H7 (cell line): ENCODE results near the gene RNF13. TPM values are rescaled to one million over a fixed set of nuclear protein-coding genes. Genes with fewer than 3 reads are reported as not detected.
A peak's percentile ranks its signal among the peaks of the same experiment; 100 is the strongest.
"Not testable (repeated sequence)": the region's sequence is repeated elsewhere in the genome, so short reads cannot be mapped to it uniquely, and the experiment has no call there.

ENCODE experiments used
- DNase-seq: peaks from one replicate; pipeline ENCODE4 v3.0.0; 2012
- H3K27me3 ChIP-seq: 2 replicates; pipeline ENCODE4 v1.6.0; 2011; ENCODE audit warnings: mild to moderate bottlenecking, low read length; ENCODE audit not compliant: control insufficient read depth, insufficient read depth
- H3K36me3 ChIP-seq: replicated peaks from 2 replicates; pipeline ENCODE4 v1.5.1; 2011; ENCODE audit warnings: low read length; ENCODE audit not compliant: control insufficient read depth, insufficient read depth
- H3K4me3 ChIP-seq: 2 replicates; pipeline ENCODE4 v1.5.1; 2011; ENCODE audit warnings: low read depth, mild to moderate bottlenecking, control low read depth, low read length, moderate library complexity; ENCODE audit not compliant: insufficient read depth
- total RNA-seq: library from RNA; depleted of rRNA; stranded (reverse); fragments of >200 nt; shearing (Covaris generic); gene quantifications from 2 replicates; pipeline ENCODE4 v1.2.3, GENCODE V29; 2014

Gene RNF13
- total RNA-seq, 1 experiment from 2014 or later: 31.3 TPM

GRCh38 chr3:149883860-149884259, 70.8 kb downstream of the RNF13 start:
- not testable (repeated sequence) for DNase-seq, H3K4me3 ChIP-seq, H3K36me3 ChIP-seq, H3K27me3 ChIP-seq

GRCh38 chr3:149884848-149885247, 71.8 kb downstream of the RNF13 start:
- H3K27me3 ChIP-seq, H3K36me3 ChIP-seq, DNase-seq, H3K4me3 ChIP-seq: not testable (repeated sequence)

GRCh38 chr3:149886957-149887356, 73.9 kb downstream of the RNF13 start:
- Histone ChIP-seq H3K27me3 (no peaks in the 10 kb centered on the region), H3K36me3 (no peaks in the 10 kb centered on the region), H3K4me3 (no peak overlapping the region)
- DNase-seq: peak; percentile 8

- no peak overlapping the region for H3K4me3 ChIP-seq
- no peak for DNase-seq
- no peaks in the 10 kb centered on the region for H3K27me3 ChIP-seq
- H3K36me3 ChIP-seq: no peaks in the 10 kb centered on the region
Measured at GRCh38 chr3:149891621-149892020, 78.6 kb downstream of the RNF13 start.

- no peak for DNase-seq
- no peaks in the 10 kb centered on the region for H3K27me3 ChIP-seq
- H3K36me3 ChIP-seq: no peaks in the 10 kb centered on the region
- H3K4me3 ChIP-seq: no peak overlapping the region
Measured at GRCh38 chr3:149892371-149892770, 79.4 kb downstream of the RNF13 start.

GRCh38 chr3:149894205-149894604, 81.2 kb downstream of the RNF13 start:
- no peak overlapping the region for H3K4me3 ChIP-seq
- DNase-seq: no peak
- no peaks in the 10 kb centered on the region for H3K36me3 ChIP-seq
- no peaks in the 10 kb centered on the region for H3K27me3 ChIP-seq

GRCh38 chr3:149895339-149895738, 82.3 kb downstream of the RNF13 start:
- Histone ChIP-seq H3K4me3 (no peak overlapping the region), H3K36me3 (no peaks in the 10 kb centered on the region), H3K27me3 (no peaks in the 10 kb centered on the region)
- no peak for DNase-seq

- no peaks in the 10 kb centered on the region for H3K36me3 ChIP-seq
Measured at GRCh38 chr3:149895769-149896168, 82.8 kb downstream of the RNF13 start.

GRCh38 chr3:149898771-149899170, 85.8 kb downstream of the RNF13 start:
- no peaks in the 10 kb centered on the region for H3K27me3 ChIP-seq
- no peak for DNase-seq
- H3K4me3 ChIP-seq: no peak overlapping the region
- no peaks in the 10 kb centered on the region for H3K36me3 ChIP-seq

More at GRCh38 chr3:149895769-149896168, 82.8 kb downstream of the RNF13 start:
- Histone ChIP-seq H3K4me3 (no peak overlapping the region), H3K27me3 (no peaks in the 10 kb centered on the region)
- DNase-seq: no peak

- H3K36me3 ChIP-seq: no peaks in the 10 kb centered on the region
- no peak overlapping the region for H3K4me3 ChIP-seq
- H3K27me3 ChIP-seq: no peaks in the 10 kb centered on the region
- no peak for DNase-seq
Measured at GRCh38 chr3:149900322-149900721, 87.3 kb downstream of the RNF13 start.

GRCh38 chr3:149901770-149902169, 88.8 kb downstream of the RNF13 start:
- no peaks in the 10 kb centered on the region for H3K36me3 ChIP-seq
- no peak overlapping the region for H3K4me3 ChIP-seq
- no peaks in the 10 kb centered on the region for H3K27me3 ChIP-seq
- no peak for DNase-seq

- no peaks in the 10 kb centered on the region for H3K36me3 ChIP-seq
- no peak for DNase-seq
- no peaks in the 10 kb centered on the region for H3K27me3 ChIP-seq
Measured at GRCh38 chr3:149902498-149903139, 89.6 kb downstream of the RNF13 start.

GRCh38 chr3:149906036-149906435, 93.0 kb downstream of the RNF13 start:
- DNase-seq: no peak
- H3K36me3 ChIP-seq: no peaks in the 10 kb centered on the region
- H3K27me3 ChIP-seq: no peaks in the 10 kb centered on the region
- H3K4me3 ChIP-seq: no peak overlapping the region

More at GRCh38 chr3:149902498-149903139, 89.6 kb downstream of the RNF13 start:
- no peak overlapping the region for H3K4me3 ChIP-seq

- DNase-seq: no peak
- Histone ChIP-seq H3K27me3 (no peaks in the 10 kb centered on the region), H3K36me3 (no peaks in the 10 kb centered on the region), H3K4me3 (no peak overlapping the region)
Measured at GRCh38 chr3:149908424-149908957, 95.5 kb downstream of the RNF13 start.

GRCh38 chr3:149909923-149910322, 96.9 kb downstream of the RNF13 start:
- DNase-seq: no peak
- no peaks in the 10 kb centered on the region for H3K27me3 ChIP-seq
- H3K4me3 ChIP-seq: no peak overlapping the region
- no peaks in the 10 kb centered on the region for H3K36me3 ChIP-seq
